ENCODE data around the gene GOT2. TPM values are rescaled to one million over a fixed set of nuclear protein-coding genes. Genes with fewer than 3 reads are reported as not detected.

GOT2 gene
- total RNA-seq, 1 experiment from 2014 or later, result 91.4 TPM

Other genes with a start within 250 kb of the GOT2 start
- gene NDRG4, start 234.2 kb downstream of the GOT2 start, total RNA-seq (2014; rRNA removed; shearing (Covaris generic)), result 30.0 and 31.6 TPM in 2 replicates
- gene SETD6, start 218.8 kb downstream of the GOT2 start, total RNA-seq (2014; rRNA removed; shearing (Covaris generic)), result 15.3 and 17.7 TPM in 2 replicates
- gene CNOT1, start 104.5 kb downstream of the GOT2 start, total RNA-seq (2014; rRNA removed; shearing (Covaris generic)), result 112 and 123 TPM in 2 replicates
- gene SLC38A7, start 49.5 kb downstream of the GOT2 start, total RNA-seq (2014; rRNA removed; shearing (Covaris generic)), result 7.0 and 23.7 TPM in 2 replicates